HCT116 (cell line): Measurements from ENCODE around the gene CHD2. TPM values are rescaled to one million over a fixed set of nuclear protein-coding genes. Genes with fewer than 3 reads are reported as not detected.

Experiments used
- ATAC-seq: fragments of 200-7000 bp; cut with Tn5 transposase; 2 replicates; pipeline ENCODE4 v1.9.1; 2020; ENCODE audit warnings: mild to moderate bottlenecking, moderate library complexity
- BruUV-seq: library from RNA; stranded (reverse); fragments of 400-500 nt; replicated peaks from 2 replicates; lab custom pipeline; 2021; lab: Mats Ljungman, UMichigan
- CTCF ChIA-PET: fragments of 300-600 bp; sonication (Branson Sonifier 250); formaldehyde crosslinking; loops from one replicate; lab custom pipeline; 2021; ENCODE audit warnings: antibody characterized with exemption; lab: Charles Lee
- POLR2A ChIA-PET: fragments of 300-600, 350-600 bp; sonication (Branson Sonifier 250); formaldehyde crosslinking; loops from one replicate; lab custom pipeline; 2021; ENCODE audit warnings: antibody characterized with exemption; lab: Charles Lee
- RAD21 ChIA-PET, 2 experiments: fragments of 300-600 bp; sonication (Branson Sonifier 250); formaldehyde crosslinking; loops; one replicate each; lab custom pipeline; 2023; ENCODE audit warnings: low total read pairs in 2 of 2; ENCODE audit not compliant: uncharacterized antibody in 2 of 2, unreplicated experiment in 2 of 2, low non-redundant PET in 1 of 2; lab: Charles Lee
- DNase-seq: peaks from one replicate; pipeline ENCODE4 v3.0.0-alpha.2; 2010; ENCODE audit warnings: low read depth, low spot score
- H2AFZ ChIP-seq: fragments of 200-600 bp; shearing (Covaris generic), sonication (generic); 2 replicates; pipeline ENCODE4 v1.6.1; 2017; ENCODE audit warnings: low read depth, mixed run types, mixed read lengths, antibody characterized with exemption, low read length; ENCODE audit not compliant: poor library complexity, severe bottlenecking
- H3K27ac ChIP-seq: 2 replicates; pipeline ENCODE4 v1.5.1; 2012; ENCODE audit warnings: low read depth, low read length
- H3K27me3 ChIP-seq: fragments of 200-600 bp; sonication (generic); 2 replicates; pipeline ENCODE4 v1.6.1; 2016; ENCODE audit warnings: mixed run types, low read length, mixed read lengths; ENCODE audit not compliant: insufficient read depth
- H3K36me3 ChIP-seq, 2 experiments: fragments of 200-500 bp in 1 of 2; fragments of 200-600 bp in 1 of 2; sonication (Bioruptor generic) in 1 of 2; sonication (generic) in 1 of 2; 2 replicates each; pipeline versions ENCODE4 v1.5.1 to v1.6.1; 2014 to 2016; ENCODE audit warnings: low read length in 2 of 2, inconsistent platforms in 1 of 2, mixed read lengths in 1 of 2, mixed run types in 1 of 2; ENCODE audit not compliant: insufficient read depth in 2 of 2, control insufficient read depth in 1 of 2
- H3K4me1 ChIP-seq, 2 experiments: fragments of 200-600 bp in 1 of 2; sonication (generic) in 1 of 2; 2 replicates each; pipeline versions ENCODE4 v1.5.1 to v1.6.1; 2012 to 2017; ENCODE audit warnings: low read length in 2 of 2, inconsistent platforms in 1 of 2, mild to moderate bottlenecking in 1 of 2, mixed read lengths in 1 of 2, mixed run types in 1 of 2, moderate library complexity in 1 of 2; ENCODE audit not compliant: insufficient read depth in 2 of 2, control insufficient read depth in 1 of 2
- H3K4me2 ChIP-seq: fragments of 200-600 bp; sonication (generic); 2 replicates; pipeline ENCODE4 v1.6.1; 2017; ENCODE audit warnings: mixed run types, low read length, mixed read lengths
- H3K4me3 ChIP-seq, 2 experiments: fragments of 200-600 bp in 1 of 2; sonication (generic) in 1 of 2; replicated peaks in 1 of 2; 2 replicates each; pipeline ENCODE4 v1.5.1; 2011 to 2016; ENCODE audit warnings: low read length in 2 of 2, control low read depth in 1 of 2, low read depth in 1 of 2, mild to moderate bottlenecking in 1 of 2, mixed read lengths in 1 of 2, mixed run types in 1 of 2
- H3K79me2 ChIP-seq: fragments of 200-600 bp; sonication (generic); 2 replicates; pipeline ENCODE4 v1.6.1; 2017; ENCODE audit warnings: mild to moderate bottlenecking, mixed run types, low read length, moderate library complexity, mixed read lengths; ENCODE audit not compliant: insufficient read depth
- H3K9ac ChIP-seq: fragments of 200-600 bp; sonication (generic); 2 replicates; pipeline ENCODE4 v1.6.1; 2016; ENCODE audit warnings: low read length, mixed read lengths
- H3K9me2 ChIP-seq: fragments of 200-600 bp; sonication (generic), shearing (Covaris generic); 2 replicates; pipeline ENCODE4 v1.6.1; 2017; ENCODE audit warnings: mixed run types, mild to moderate bottlenecking, moderate library complexity; ENCODE audit not compliant: insufficient read depth
- H3K9me3 ChIP-seq, 2 experiments: fragments of 200-500 bp in 1 of 2; fragments of 200-600 bp in 1 of 2; sonication (Bioruptor generic) in 1 of 2; sonication (generic) in 1 of 2; 2 replicates each; pipeline ENCODE4 v1.6.1; 2014 to 2017; ENCODE audit warnings: low read length in 2 of 2, mixed read lengths in 2 of 2, inconsistent platforms in 1 of 2, low read depth in 1 of 2, mild to moderate bottlenecking in 1 of 2, mixed run types in 1 of 2, moderate library complexity in 1 of 2; ENCODE audit not compliant: control insufficient read depth in 1 of 2, insufficient read depth in 1 of 2
- H4K20me1 ChIP-seq: fragments of 200-600 bp; sonication (generic), shearing (Covaris generic); 2 replicates; pipeline ENCODE4 v1.6.1; 2017; ENCODE audit warnings: mixed run types, mild to moderate bottlenecking, moderate library complexity; ENCODE audit not compliant: insufficient read depth
- ATF3 ChIP-seq: IDR thresholded peaks from 2 replicates; pipeline ENCODE4 v1.6.1; 2012
- CTCF ChIP-seq, 3 experiments: fragments of 200-600 bp in 1 of 3; sonication (generic) in 1 of 3; IDR thresholded peaks in 2 of 3; conservative IDR thresholded peaks in 1 of 3; 2 replicates each; pipeline ENCODE4 v1.5.1; 2012 to 2017; ENCODE audit warnings: low read depth in 2 of 3, low read length in 2 of 3, antibody characterized with exemption in 1 of 3, borderline replicate concordance in 1 of 3, control low read depth in 1 of 3, mild to moderate bottlenecking in 1 of 3, mixed read lengths in 1 of 3, mixed run types in 1 of 3, moderate library complexity in 1 of 3; ENCODE audit not compliant: insufficient read depth in 1 of 3
- EGR1 ChIP-seq: IDR thresholded peaks from 2 replicates; pipeline ENCODE4 v1.6.1; 2012; ENCODE audit warnings: low read depth
- EZH2 ChIP-seq: fragments of 200-600 bp; sonication (generic); IDR thresholded peaks from 2 replicates; pipeline ENCODE4 v1.6.1; 2017; ENCODE audit warnings: antibody characterized with exemption, mixed run types
- JUND ChIP-seq: IDR thresholded peaks from 2 replicates; pipeline ENCODE4 v1.6.1; 2012
- POLR2AphosphoS5 ChIP-seq: IDR thresholded peaks from 2 replicates; pipeline ENCODE4 v1.6.1; 2011; ENCODE audit warnings: mild to moderate bottlenecking, low read depth, low read length, moderate library complexity
- RAD21 ChIP-seq: IDR thresholded peaks from 2 replicates; pipeline ENCODE4 v1.6.1; 2012; ENCODE audit warnings: low read depth, mild to moderate bottlenecking
- REST ChIP-seq: IDR thresholded peaks from 2 replicates; pipeline ENCODE4 v1.6.1; 2012; ENCODE audit warnings: low read depth
- YY1 ChIP-seq: IDR thresholded peaks from 2 replicates; pipeline ENCODE4 v1.6.1; 2011; ENCODE audit warnings: low read length, low read depth, moderate library complexity, mild to moderate bottlenecking; ENCODE audit not compliant: insufficient replicate concordance; ENCODE audit errors: extremely low read depth
- ZFX ChIP-seq: fragments of 450-650 bp; IDR thresholded peaks from 2 replicates; pipeline ENCODE4 v1.6.1; 2017
- intact Hi-C: fragments of 100-400 bp; cut with micrococcal nuclease; formaldehyde crosslinking; loops from 2 replicates; pipeline ENCODE4 v1.10.0; 2022
- total RNA-seq: library from RNA; stranded (reverse); gene quantifications from one replicate; pipeline ENCODE4 v1.2.1, GENCODE V29; 2021; ENCODE audit not compliant: unreplicated experiment

The CHD2 gene
- total RNA-seq, 1 experiment from 2014 or later = 116 TPM

GRCh38 chr15:93019971-93020370, 119.8 kb downstream of the CHD2 start (continued):
- TF ChIP-seq CTCF (IDR thresholded peaks at IDR 0.05 in 2 of 3, conservative IDR thresholded peaks at IDR 0.05 in 1 of 3; ENCODE audit: borderline replicate concordance in 1 of 3, insufficient read depth in 1 of 3, low read depth in 2 of 3, low read length in 2 of 3) (no peak), JUND (no peak), REST (no peak), ZFX (no peak)
- TF ChIP-seq, all 23 proteins: peak for 0

- Histone ChIP-seq H3K9me2 (no peaks in the 10 kb centered on the region), H3K79me2 (peaks cover 50% of the 10 kb centered on the region), H3K27ac (no peak overlapping the region), H3K4me2 (no peak overlapping the region), H3K4me1 (no peaks in the 10 kb centered on the region), H4K20me1 (no peaks in the 10 kb centered on the region; the same call in 1 of the 2 replicates), H2AFZ (no peak overlapping the region), H3K9me3 (no peaks in the 10 kb centered on the region), H3K27me3 (no peaks in the 10 kb centered on the region), H3K9ac (no peak overlapping the region), H3K36me3 (peaks cover 67 to 76% of the 10 kb centered on the region in 2 experiments), H3K4me3 (no peak overlapping the region)
- ChIA-PET CTCF (interaction anchor here (0.6 to 1.0 kb wide), 3 partner anchors 8 to 224 kb away, joined by 3 to 4 read pairs (median 3); no protein-coding TSS in a partner anchor), POLR2A (no interaction called here), RAD21 (no interaction called here)
- intact Hi-C loops = no loop called here
- no TSS peak for BruUV-seq
- DNase-seq (no peak), ATAC-seq (no peak)
- TF ChIP-seq YY1 (no peak), EGR1 (no peak), ZFX (no peak), ATF3 (no peak), EZH2 (no peak), RAD21 (no peak), POLR2AphosphoS5 (no peak)
Measured at GRCh38 chr15:93020976-93021772, 121.0 kb downstream of the CHD2 start.
